IMR-90 (cell line): Measurements from ENCODE around the gene USP12. TPM values are rescaled to one million over a fixed set of nuclear protein-coding genes. Genes with fewer than 3 reads are reported as not detected.

Experiments
- ATAC-seq: fragments of 200-7000 bp; cut with Tn5 transposase; 2 replicates; pipeline ENCODE4 v1.9.1; 2020; ENCODE audit warnings: low read depth, mild to moderate bottlenecking, moderate library complexity
- BruUV-seq: library from RNA; stranded (reverse); fragments of 400-500 nt; replicated peaks from 2 replicates; lab custom pipeline; 2021; lab: Mats Ljungman, UMichigan
- CTCF ChIA-PET: fragments of 300-600 bp; formaldehyde crosslinking; extraction: SDS; loops from one replicate; lab custom pipeline; 2021; ENCODE audit warnings: antibody characterized with exemption; lab: Yijun Ruan, JAX
- POLR2A ChIA-PET: fragments of 300-600 bp; sonication (Branson Sonifier 250); formaldehyde crosslinking; loops from one replicate; lab custom pipeline; 2022; ENCODE audit warnings: antibody characterized with exemption; ENCODE audit not compliant: unreplicated experiment; lab: Charles Lee
- DNase-seq: peaks from one replicate; pipeline ENCODE4 v3.0.0; 2013
- H2AFZ ChIP-seq: replicated peaks from 2 replicates; pipeline ENCODE3; 2013; ENCODE audit warnings: low read length, mild to moderate bottlenecking; ENCODE audit not compliant: poor library complexity
- H2AK5ac ChIP-seq: 2 replicates; pipeline ENCODE4 v1.6.1; 2013; ENCODE audit warnings: low read depth, low read length, inconsistent platforms
- H2AK9ac ChIP-seq: replicated peaks from 2 replicates; pipeline ENCODE3; 2013; ENCODE audit warnings: mild to moderate bottlenecking, low read depth, low read length, moderate library complexity; ENCODE audit not compliant: poor library complexity
- H2BK120ac ChIP-seq: 2 replicates; pipeline ENCODE4 v1.6.1; 2013; ENCODE audit warnings: low read depth, low read length, inconsistent platforms
- H2BK15ac ChIP-seq: 3 replicates; pipeline ENCODE4 v1.6.1; 2013; ENCODE audit warnings: low read depth, low read length, inconsistent platforms
- H2BK20ac ChIP-seq: 2 replicates; pipeline ENCODE4 v1.6.1; 2013; ENCODE audit warnings: low read depth, mild to moderate bottlenecking, inconsistent platforms, low read length, moderate library complexity
- H2BK5ac ChIP-seq: 2 replicates; pipeline ENCODE4 v1.6.1; 2013; ENCODE audit warnings: mild to moderate bottlenecking, low read depth, low read length, inconsistent platforms; ENCODE audit not compliant: poor library complexity, severe bottlenecking
- H3K14ac ChIP-seq: replicated peaks from 2 replicates; pipeline ENCODE4 v1.6.1; 2013; ENCODE audit warnings: low read depth, low read length, inconsistent platforms
- H3K18ac ChIP-seq: 2 replicates; pipeline ENCODE4 v1.6.1; 2013; ENCODE audit warnings: low read depth, low read length, control low read depth
- H3K23ac ChIP-seq: 2 replicates; pipeline ENCODE4 v1.6.1; 2013; ENCODE audit warnings: low read depth, low read length, inconsistent platforms
- H3K27ac ChIP-seq: 2 replicates; pipeline ENCODE4 v1.5.1; 2013; ENCODE audit warnings: mild to moderate bottlenecking, control low read depth, low read length; ENCODE audit not compliant: insufficient read depth
- H3K27me3 ChIP-seq: 2 replicates; pipeline ENCODE4 v1.6.1; 2013; ENCODE audit warnings: low read length; ENCODE audit not compliant: control insufficient read depth, insufficient read depth
- H3K36me3 ChIP-seq: 2 replicates; pipeline ENCODE4 v1.6.1; 2013; ENCODE audit warnings: low read length, mixed read lengths; ENCODE audit not compliant: control insufficient read depth, insufficient read depth
- H3K4ac ChIP-seq: 2 replicates; pipeline ENCODE4 v1.6.1; 2013; ENCODE audit warnings: low read depth, low read length, inconsistent platforms
- H3K4me1 ChIP-seq: 2 replicates; pipeline ENCODE4 v1.6.1; 2013; ENCODE audit warnings: low read length, mixed read lengths; ENCODE audit not compliant: control insufficient read depth, insufficient read depth
- H3K4me2 ChIP-seq: 2 replicates; pipeline ENCODE4 v1.6.1; 2013; ENCODE audit warnings: low read depth, mild to moderate bottlenecking, control low read depth, low read length, moderate library complexity
- H3K4me3 ChIP-seq: 2 replicates; pipeline ENCODE4 v1.5.1; 2013; ENCODE audit warnings: low read depth, mild to moderate bottlenecking, control low read depth, low read length, moderate library complexity; ENCODE audit not compliant: insufficient read depth
- H3K56ac ChIP-seq: 2 replicates; pipeline ENCODE4 v1.6.1; 2013; ENCODE audit warnings: low read length, inconsistent platforms; ENCODE audit not compliant: insufficient read depth; ENCODE audit errors: extremely low read depth
- H3K79me1 ChIP-seq, 2 experiments: 2 replicates each; pipeline ENCODE4 v1.6.1; 2013; ENCODE audit warnings: low read length in 2 of 2, inconsistent platforms in 1 of 2, low read depth in 1 of 2
- H3K9ac ChIP-seq: 2 replicates; pipeline ENCODE4 v1.6.1; 2013; ENCODE audit warnings: low read depth, low read length, control low read depth
- H3K9me1 ChIP-seq: 2 replicates; pipeline ENCODE4 v1.6.1; 2013; ENCODE audit warnings: low read length, inconsistent platforms; ENCODE audit not compliant: insufficient read depth
- H3K9me3 ChIP-seq: 2 replicates; pipeline ENCODE4 v1.6.1; 2013; ENCODE audit warnings: low read length; ENCODE audit not compliant: control insufficient read depth, insufficient read depth
- H4K20me1 ChIP-seq: 2 replicates; pipeline ENCODE4 v1.6.1; 2013; ENCODE audit warnings: low read length, inconsistent platforms; ENCODE audit not compliant: insufficient read depth
- H4K5ac ChIP-seq: 2 replicates; pipeline ENCODE4 v1.6.1; 2013; ENCODE audit warnings: mild to moderate bottlenecking, low read depth, low read length, control low read depth
- H4K8ac ChIP-seq, 2 experiments: 2 replicates each; pipeline ENCODE4 v1.6.1; 2013; ENCODE audit warnings: low read depth in 2 of 2, low read length in 2 of 2, control low read depth in 1 of 2, inconsistent platforms in 1 of 2
- H4K91ac ChIP-seq: 2 replicates; pipeline ENCODE4 v1.6.1; 2013; ENCODE audit warnings: low read depth, low read length, inconsistent platforms; ENCODE audit not compliant: insufficient read depth
- CHD1 ChIP-seq: IDR thresholded peaks from 2 replicates; pipeline ENCODE4 v1.6.1; 2012; ENCODE audit warnings: low read depth, low read length, improper control_type of control experiment
- CTCF ChIP-seq: conservative IDR thresholded peaks from 2 replicates; pipeline ENCODE4 v1.5.1; 2012; ENCODE audit warnings: mild to moderate bottlenecking, low read depth, low read length, improper control_type of control experiment
- ELK1 ChIP-seq: fragments of 150-350 bp; IDR thresholded peaks from 2 replicates; pipeline ENCODE4 v1.6.1; 2016; ENCODE audit warnings: low read depth, mild to moderate bottlenecking, low read length, moderate library complexity, borderline replicate concordance
- MAFK ChIP-seq: IDR thresholded peaks from 2 replicates; pipeline ENCODE4 v1.6.1; 2012; ENCODE audit warnings: low read depth, low read length, improper control_type of control experiment
- MXI1 ChIP-seq: IDR thresholded peaks from 2 replicates; pipeline ENCODE4 v1.6.1; 2012; ENCODE audit warnings: low read depth, mild to moderate bottlenecking, low read length, moderate library complexity, borderline replicate concordance
- RAD21 ChIP-seq: IDR thresholded peaks from 2 replicates; pipeline ENCODE4 v1.6.1; 2012; ENCODE audit warnings: low read length, improper control_type of control experiment
- WGBS, 2 experiments: methylation state at CpG; one replicate each; pipeline versions ENCODE4 v1.1.5 to v1.1.7; 2013; ENCODE audit warnings: missing lambda C conversion rate in 2 of 2; ENCODE audit not compliant: insufficient read length in 1 of 2; ENCODE audit errors: extremely low coverage in 2 of 2; 5-methylcytosine and 5-hydroxymethylcytosine counted together
- dilution Hi-C: fragments of 300-500 bp; cut with HindIII; formaldehyde crosslinking; loops from one replicate; pipeline ENCODE4 v1.14.3; 2018; ENCODE audit warnings: low sequenced_read_pairs; ENCODE audit not compliant: unreplicated experiment
- in situ Hi-C: fragments of 300-500 bp; cut with MboI; formaldehyde crosslinking; loops from 3 replicates; pipeline ENCODE4 v1.14.3; 2019; ENCODE audit warnings: low sequenced_read_pairs, inconsistent platforms, mixed read lengths
- intact Hi-C: fragments of 100-400 bp; cut with micrococcal nuclease; formaldehyde crosslinking; loops from 2 replicates; pipeline ENCODE4 v1.10.0; 2022
- polyA plus RNA-seq, 3 experiments: library from polyadenylated mRNA; depleted of rRNA; stranded (reverse); fragments of >200 nt; gene quantifications; 2 replicates each; pipeline ENCODE4 v1.2.3, GENCODE V29; 2012; ENCODE audit warnings: low replicate concordance in 1 of 3
- total RNA-seq: library from RNA; depleted of rRNA; stranded (reverse); fragments of >200 nt; gene quantifications from 2 replicates; pipeline ENCODE4 v1.2.3, GENCODE V29; 2012

The USP12 gene
- total and polyA plus RNA-seq, 2 of the 4 experiments (the other 2 are of a cell fraction): 11.8 to 16.5 TPM

GRCh38 chr13:27040826-27041108, 130.8 kb downstream of the USP12 start:
- Histone ChIP-seq H3K9me1 (peaks cover 15% of the 10 kb centered on the region), H2BK15ac (peak overlapping the region; percentile 34; the same call in 2 of the 3 replicates), H3K4me3 (no peak overlapping the region), H2AK5ac (peak overlapping the region; percentile 60), H3K23ac (no peak overlapping the region), H2BK20ac (peak overlapping the region; percentile 40), H3K9ac (no peak overlapping the region), H2AK9ac (no peak overlapping the region), H4K5ac (no peak overlapping the region; the same call in 1 of the 2 replicates), H2BK120ac (peak overlapping the region; percentile 26), H3K36me3 (no peaks in the 10 kb centered on the region), H3K56ac (no peak overlapping the region), H4K91ac (no peak overlapping the region), H3K9me3 (peaks cover 3% of the 10 kb centered on the region; the same call in 1 of the 2 replicates), H3K14ac (no peak overlapping the region), H3K27ac (no peak overlapping the region), H3K4ac (peak overlapping the region; percentile 11; the same call in 1 of the 2 replicates), H2BK5ac (no peak overlapping the region), H4K20me1 (no peaks in the 10 kb centered on the region), H3K79me1 (no peaks in the 10 kb centered on the region), H3K4me1 (peaks cover 24% of the 10 kb centered on the region), H2AFZ (no peak overlapping the region), H3K4me2 (no peak overlapping the region), H4K8ac (no peak overlapping the region), H3K27me3 (no peaks in the 10 kb centered on the region), H3K18ac (no peak overlapping the region; the same call in 1 of the 2 replicates)
- DNase-seq (no peak), ATAC-seq (no peak)
- ChIA-PET CTCF (no interaction called here), POLR2A (no interaction called here)
- 100% methylated on average over 2 of the region's 4 CpGs; no CpG with 5 or more reads in 1 of the 2 experiments for WGBS, 2 experiments
- intact Hi-C loops: no loop called here
- no TSS peak for BruUV-seq
- in situ Hi-C loops: no loop called here
- dilution Hi-C loops: no loop called here
- TF ChIP-seq ELK1: no peak
- no peak for TF ChIP-seq MAFK
- TF ChIP-seq MXI1: no peak
- no peak for TF ChIP-seq CHD1
- no peak for TF ChIP-seq RAD21
- no peak for TF ChIP-seq CTCF
